ENCODE measurements around the gene PROM1.

The PROM1 gene

DNA sequence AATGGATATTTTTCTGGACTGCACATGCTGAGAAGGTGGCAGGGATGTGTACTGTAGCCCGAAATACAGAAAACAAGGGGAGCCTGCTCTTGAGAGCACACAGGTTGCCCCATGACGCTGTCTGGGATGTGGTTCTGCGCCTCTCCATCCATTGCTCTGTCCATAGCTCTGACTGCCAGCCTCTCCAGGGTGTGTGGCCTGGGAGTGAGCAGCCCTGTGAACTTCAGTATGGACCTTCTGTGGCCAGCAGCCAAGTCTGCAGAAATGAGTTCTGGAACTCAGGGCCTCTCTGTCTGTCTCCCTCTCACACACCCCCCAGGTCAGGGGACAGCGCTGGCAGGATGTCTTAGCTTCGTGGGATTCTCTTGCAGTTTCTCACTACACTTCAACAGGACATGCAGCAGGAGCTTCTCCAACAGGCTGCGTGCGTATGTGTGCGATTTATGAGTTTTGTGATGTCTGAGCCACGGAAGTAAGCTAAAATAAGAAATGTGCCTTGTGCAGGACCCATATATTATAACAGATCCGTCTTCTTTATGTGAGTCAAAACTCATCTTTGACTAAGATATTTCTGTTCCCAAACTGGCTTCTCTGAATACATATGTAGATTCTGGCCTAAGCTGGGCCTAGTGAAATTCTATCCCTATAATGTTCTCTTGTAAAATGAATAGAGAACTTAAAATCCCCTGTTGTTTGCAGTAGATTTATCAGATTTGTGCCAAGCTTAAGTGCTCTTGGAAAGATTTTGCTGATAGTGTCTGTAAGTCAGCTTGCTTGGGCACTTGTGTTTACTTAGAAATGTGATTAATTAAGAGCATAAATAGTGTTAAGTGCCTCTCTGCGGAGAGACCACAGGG, 40.0 kb downstream of the PROM1 start:
- H3K27me3 ChIP-seq (ENCODE audit: low read length), result no peaks in the 10 kb centered on the region
- no peak overlapping the region for H3K4me3 ChIP-seq (ENCODE audit: insufficient read depth, low read length, poor library complexity, severe bottlenecking)
- H3K36me3 ChIP-seq (ENCODE audit: low read length), result no peaks in the 10 kb centered on the region
- H2AFZ ChIP-seq (ENCODE audit: low read depth, low read length, severe bottlenecking), result no peak overlapping the region
- H3F3A ChIP-seq (ENCODE audit: insufficient read depth), result no peaks in the 10 kb centered on the region
- no peaks in the 10 kb centered on the region for H4K20me1 ChIP-seq (ENCODE audit: low read depth, low read length)
- H3K4me2 ChIP-seq (ENCODE audit: low read depth, low read length, poor library complexity, severe bottlenecking), result no peak overlapping the region
- H3K9me3 ChIP-seq (ENCODE audit: insufficient read depth, low read length), result no peaks in the 10 kb centered on the region
- no peaks in the 10 kb centered on the region for H3K9me2 ChIP-seq (replicated peaks; ENCODE audit: insufficient read depth, low read length)
- TF ChIP-seq, protein P1, sequence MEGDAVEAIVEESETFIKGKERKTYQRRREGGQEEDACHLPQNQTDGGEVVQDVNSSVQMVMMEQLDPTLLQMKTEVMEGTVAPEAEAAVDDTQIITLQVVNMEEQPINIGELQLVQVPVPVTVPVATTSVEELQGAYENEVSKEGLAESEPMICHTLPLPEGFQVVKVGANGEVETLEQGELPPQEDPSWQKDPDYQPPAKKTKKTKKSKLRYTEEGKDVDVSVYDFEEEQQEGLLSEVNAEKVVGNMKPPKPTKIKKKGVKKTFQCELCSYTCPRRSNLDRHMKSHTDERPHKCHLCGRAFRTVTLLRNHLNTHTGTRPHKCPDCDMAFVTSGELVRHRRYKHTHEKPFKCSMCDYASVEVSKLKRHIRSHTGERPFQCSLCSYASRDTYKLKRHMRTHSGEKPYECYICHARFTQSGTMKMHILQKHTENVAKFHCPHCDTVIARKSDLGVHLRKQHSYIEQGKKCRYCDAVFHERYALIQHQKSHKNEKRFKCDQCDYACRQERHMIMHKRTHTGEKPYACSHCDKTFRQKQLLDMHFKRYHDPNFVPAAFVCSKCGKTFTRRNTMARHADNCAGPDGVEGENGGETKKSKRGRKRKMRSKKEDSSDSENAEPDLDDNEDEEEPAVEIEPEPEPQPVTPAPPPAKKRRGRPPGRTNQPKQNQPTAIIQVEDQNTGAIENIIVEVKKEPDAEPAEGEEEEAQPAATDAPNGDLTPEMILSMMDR (IDR thresholded peaks at IDR 0.05; ENCODE audit: insufficient read depth, low read length, poor library complexity, severe bottlenecking), result no peak
- no peak for TF ChIP-seq EZH2phosphoT487 (conservative IDR thresholded peaks at IDR 0.05; ENCODE audit: low read length)
- no peak overlapping the region for H3K27ac ChIP-seq (ENCODE audit: low read depth, low read length)
- H3K79me2 ChIP-seq (ENCODE audit: insufficient read depth, low read length), result no peaks in the 10 kb centered on the region
- H3K9ac ChIP-seq (ENCODE audit: low read length), result no peak overlapping the region

DNA sequence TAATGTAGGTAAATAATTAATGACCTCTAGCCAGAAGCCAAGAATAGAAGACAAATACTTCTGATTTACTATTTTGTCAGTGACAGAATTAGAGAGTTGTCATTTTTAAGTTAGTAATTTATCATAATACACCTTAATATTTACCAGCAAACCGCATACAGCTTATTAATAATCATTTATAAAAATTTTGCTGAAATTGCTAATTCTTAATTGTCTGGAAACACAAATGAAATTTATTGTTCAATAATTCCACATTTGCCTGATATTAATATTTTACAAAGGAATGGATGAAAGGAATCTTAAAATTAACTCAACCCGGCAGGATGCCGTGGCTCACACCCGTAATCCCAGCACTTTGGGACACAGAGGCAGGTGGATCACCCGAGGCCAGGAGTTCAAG, 44.7 kb downstream of the PROM1 start:
- Histone ChIP-seq H3K27me3 (ENCODE audit: low read length) (no peaks in the 10 kb centered on the region), H3K9ac (ENCODE audit: low read length) (no peak overlapping the region), H4K20me1 (ENCODE audit: low read depth, low read length) (no peaks in the 10 kb centered on the region), H3K9me2 (replicated peaks; ENCODE audit: insufficient read depth, low read length) (no peaks in the 10 kb centered on the region), H3F3A (ENCODE audit: insufficient read depth) (no peaks in the 10 kb centered on the region), H3K4me3 (ENCODE audit: insufficient read depth, low read length, poor library complexity, severe bottlenecking) (no peak overlapping the region), H3K27ac (ENCODE audit: low read depth, low read length) (no peak overlapping the region), H3K9me3 (ENCODE audit: insufficient read depth, low read length) (no peaks in the 10 kb centered on the region), H3K79me2 (ENCODE audit: insufficient read depth, low read length) (no peaks in the 10 kb centered on the region), H2AFZ (ENCODE audit: low read depth, low read length, severe bottlenecking) (no peak overlapping the region), H3K36me3 (ENCODE audit: low read length) (no peaks in the 10 kb centered on the region), H3K4me2 (ENCODE audit: low read depth, low read length, poor library complexity, severe bottlenecking) (no peak overlapping the region)
- TF ChIP-seq EZH2phosphoT487 (conservative IDR thresholded peaks at IDR 0.05; ENCODE audit: low read length), result no peak
- TF ChIP-seq, protein P1 (IDR thresholded peaks at IDR 0.05; ENCODE audit: insufficient read depth, low read length, poor library complexity, severe bottlenecking), result no peak

DNA sequence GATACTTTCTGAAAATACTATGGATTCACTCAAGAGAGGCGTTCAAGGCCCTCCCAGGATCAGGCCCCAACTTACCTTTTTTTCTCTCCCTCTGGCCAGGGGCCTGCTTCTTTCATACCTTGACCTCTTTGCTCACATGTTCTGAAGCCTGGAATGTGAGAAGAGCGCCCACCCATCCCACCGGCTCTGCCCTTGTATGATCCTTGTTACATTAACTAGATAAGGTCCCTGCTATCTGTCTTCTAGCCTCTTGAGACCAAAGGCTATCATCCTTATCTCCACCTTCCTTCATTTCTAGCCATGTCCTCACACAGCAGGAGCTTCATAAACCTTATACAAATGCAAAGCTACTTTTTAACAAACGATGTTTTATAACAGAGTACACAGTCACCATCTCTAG, 45.9 kb downstream of the PROM1 start:
- no peaks in the 10 kb centered on the region for H3K27me3 ChIP-seq (ENCODE audit: low read length)
- no peaks in the 10 kb centered on the region for H3K79me2 ChIP-seq (ENCODE audit: insufficient read depth, low read length)
- H3K9ac ChIP-seq (ENCODE audit: low read length), result no peak overlapping the region
- no peaks in the 10 kb centered on the region for H4K20me1 ChIP-seq (ENCODE audit: low read depth, low read length)
- H3K4me2 ChIP-seq (ENCODE audit: low read depth, low read length, poor library complexity, severe bottlenecking), result no peak overlapping the region
- H3K27ac ChIP-seq (ENCODE audit: low read depth, low read length), result no peak overlapping the region
- no peak for TF ChIP-seq EZH2phosphoT487 (conservative IDR thresholded peaks at IDR 0.05; ENCODE audit: low read length)
- TF ChIP-seq, protein P1 (IDR thresholded peaks at IDR 0.05; ENCODE audit: insufficient read depth, low read length, poor library complexity, severe bottlenecking), result no peak
- no peak overlapping the region for H3K4me3 ChIP-seq (ENCODE audit: insufficient read depth, low read length, poor library complexity, severe bottlenecking)
- H3K36me3 ChIP-seq (ENCODE audit: low read length), result no peaks in the 10 kb centered on the region
- H3F3A ChIP-seq (ENCODE audit: insufficient read depth), result no peaks in the 10 kb centered on the region
- no peaks in the 10 kb centered on the region for H3K9me2 ChIP-seq (replicated peaks; ENCODE audit: insufficient read depth, low read length)
- no peak overlapping the region for H2AFZ ChIP-seq (ENCODE audit: low read depth, low read length, severe bottlenecking)
- no peaks in the 10 kb centered on the region for H3K9me3 ChIP-seq (ENCODE audit: insufficient read depth, low read length)
